Activated naive CD4-positive, alpha-beta T cell treated with anti-CD3 and anti-CD28 coated beads, Interleukin-2, amount 10 ng/mL, durations not matched to agents 7 days and 5 days (primary cell): ENCODE measurements around the gene U2SURP.
"Not testable (repeated sequence)": the region's sequence is repeated elsewhere in the genome, so short reads cannot be mapped to it uniquely, and the experiment has no call there.

Experiments used
- CTCF ChIA-PET: fragments of 350-600 bp; sonication (Branson Sonifier 250); formaldehyde crosslinking; loops from one replicate; lab custom pipeline; 2021; ENCODE audit warnings: antibody characterized with exemption; lab: Charles Lee
- DNase-seq: peaks from one replicate; pipeline ENCODE4 v3.0.0-alpha.2; 2020
- H3K27ac Mint-ChIP-seq: one replicate; pipeline ENCODE4 v1.8.0; 2021; ENCODE audit warnings: mild to moderate bottlenecking, moderate library complexity, mixed read lengths
- H3K27me3 Mint-ChIP-seq: one replicate; pipeline ENCODE4 v1.8.0; 2021; ENCODE audit warnings: mild to moderate bottlenecking, mixed read lengths
- H3K36me3 Mint-ChIP-seq: one replicate; pipeline ENCODE4 v1.8.0; 2021; ENCODE audit warnings: mixed read lengths
- H3K4me1 Mint-ChIP-seq: one replicate; pipeline ENCODE4 v1.8.0; 2021; ENCODE audit warnings: mixed read lengths
- H3K4me3 Mint-ChIP-seq: one replicate; pipeline ENCODE4 v1.8.0; 2021; ENCODE audit warnings: mild to moderate bottlenecking, moderate library complexity, mixed read lengths
- H3K9me3 Mint-ChIP-seq: one replicate; pipeline ENCODE4 v1.8.0; 2021; ENCODE audit warnings: mixed read lengths

U2SURP gene

GRCh38 chr3:143046075-143046474, 44.7 kb downstream of the U2SURP start:
- CTCF ChIA-PET, DNase-seq, H3K4me1 Mint-ChIP-seq, H3K4me3 Mint-ChIP-seq, H3K27ac Mint-ChIP-seq, H3K9me3 Mint-ChIP-seq, H3K27me3 Mint-ChIP-seq: not testable (repeated sequence)
- peaks cover 37% of the 10 kb centered on the region for H3K36me3 Mint-ChIP-seq

- no peak overlapping the region for H3K4me3 Mint-ChIP-seq
- DNase-seq, result no peak
- H3K36me3 Mint-ChIP-seq, result peaks cover 51% of the 10 kb centered on the region
- CTCF ChIA-PET, result no interaction called here
- peak overlapping the region; percentile 15 for H3K27ac Mint-ChIP-seq
- H3K4me1 Mint-ChIP-seq, result no peaks in the 10 kb centered on the region
- H3K9me3 Mint-ChIP-seq, result no peaks in the 10 kb centered on the region
- H3K27me3 Mint-ChIP-seq, result no peaks in the 10 kb centered on the region
These were observed 52.6 kb downstream of the U2SURP start for GRCh38 chr3:143054011-143054410.

GRCh38 chr3:143056372-143056771, 55.0 kb downstream of the U2SURP start:
- H3K4me3 Mint-ChIP-seq, result no peak overlapping the region
- H3K27me3 Mint-ChIP-seq, result no peaks in the 10 kb centered on the region
- DNase-seq, result no peak
- H3K27ac Mint-ChIP-seq, result no peak overlapping the region
- peaks cover 14% of the 10 kb centered on the region for H3K4me1 Mint-ChIP-seq
- CTCF ChIA-PET, result no interaction called here
- peaks cover 48% of the 10 kb centered on the region for H3K36me3 Mint-ChIP-seq
- no peaks in the 10 kb centered on the region for H3K9me3 Mint-ChIP-seq

GRCh38 chr3:143060906-143061305, 59.5 kb downstream of the U2SURP start:
- Mint-ChIP-seq H3K9me3 (no peaks in the 10 kb centered on the region), H3K4me1 (peaks cover 19% of the 10 kb centered on the region), H3K27ac (no peak overlapping the region), H3K4me3 (no peak overlapping the region), H3K27me3 (no peaks in the 10 kb centered on the region), H3K36me3 (peaks cover 42% of the 10 kb centered on the region)
- no peak for DNase-seq
- CTCF ChIA-PET, result no interaction called here

GRCh38 chr3:143063018-143063417, 61.6 kb downstream of the U2SURP start:
- Mint-ChIP-seq H3K9me3 (no peaks in the 10 kb centered on the region), H3K4me3 (no peak overlapping the region), H3K27ac (no peak overlapping the region), H3K36me3 (peaks cover 28% of the 10 kb centered on the region), H3K4me1 (peaks cover 19% of the 10 kb centered on the region), H3K27me3 (no peaks in the 10 kb centered on the region)
- CTCF ChIA-PET, result no interaction called here
- no peak for DNase-seq

GRCh38 chr3:143064777-143065176, 63.4 kb downstream of the U2SURP start:
- peaks cover 18% of the 10 kb centered on the region for H3K36me3 Mint-ChIP-seq
- no peaks in the 10 kb centered on the region for H3K27me3 Mint-ChIP-seq
- no peaks in the 10 kb centered on the region for H3K9me3 Mint-ChIP-seq
- no peak overlapping the region for H3K27ac Mint-ChIP-seq
- H3K4me1 Mint-ChIP-seq, result peaks cover 19% of the 10 kb centered on the region
- no peak overlapping the region for H3K4me3 Mint-ChIP-seq
- DNase-seq, result no peak
- CTCF ChIA-PET, result no interaction called here

- CTCF ChIA-PET, result no interaction called here
- no peaks in the 10 kb centered on the region for H3K9me3 Mint-ChIP-seq
- no peak for DNase-seq
- no peak overlapping the region for H3K27ac Mint-ChIP-seq
- H3K4me3 Mint-ChIP-seq, result no peak overlapping the region
- H3K4me1 Mint-ChIP-seq, result peaks cover 14% of the 10 kb centered on the region
- no peaks in the 10 kb centered on the region for H3K27me3 Mint-ChIP-seq
- H3K36me3 Mint-ChIP-seq, result peaks cover 18% of the 10 kb centered on the region
These were observed 64.0 kb downstream of the U2SURP start for GRCh38 chr3:143065364-143065763.

GRCh38 chr3:143066033-143066432, 64.7 kb downstream of the U2SURP start:
- Mint-ChIP-seq H3K27ac (no peak overlapping the region), H3K4me1 (peaks cover 7% of the 10 kb centered on the region), H3K36me3 (peaks cover 16% of the 10 kb centered on the region), H3K27me3 (no peaks in the 10 kb centered on the region), H3K4me3 (no peak overlapping the region), H3K9me3 (no peaks in the 10 kb centered on the region)
- DNase-seq, result no peak
- CTCF ChIA-PET, result no interaction called here

- H3K27me3 Mint-ChIP-seq, result peaks cover 5% of the 10 kb centered on the region
- H3K4me3 Mint-ChIP-seq, result no peak overlapping the region
- H3K27ac Mint-ChIP-seq, result no peak overlapping the region
- no peaks in the 10 kb centered on the region for H3K9me3 Mint-ChIP-seq
- no peaks in the 10 kb centered on the region for H3K4me1 Mint-ChIP-seq
- DNase-seq, result no peak
- H3K36me3 Mint-ChIP-seq, result peaks cover 9% of the 10 kb centered on the region
- CTCF ChIA-PET, result interaction anchor here (0.7 kb wide), 1 partner anchor 14 kb away, joined by 4 read pairs; no protein-coding TSS in a partner anchor
These were observed 65.8 kb downstream of the U2SURP start for GRCh38 chr3:143067201-143067600.

- CTCF ChIA-PET, result interaction anchor here (0.7 kb wide), 1 partner anchor 13 kb away, joined by 4 read pairs; no protein-coding TSS in a partner anchor
- Mint-ChIP-seq H3K36me3 (peaks cover 1% of the 10 kb centered on the region), H3K9me3 (no peaks in the 10 kb centered on the region), H3K27ac (no peak overlapping the region), H3K27me3 (peaks cover 5% of the 10 kb centered on the region), H3K4me3 (no peak overlapping the region), H3K4me1 (no peaks in the 10 kb centered on the region)
- no peak for DNase-seq
These were observed 66.7 kb downstream of the U2SURP start for GRCh38 chr3:143068059-143068458.

GRCh38 chr3:143070977-143071551, 69.7 kb downstream of the U2SURP start:
- Mint-ChIP-seq H3K9me3 (no peaks in the 10 kb centered on the region), H3K4me3 (no peak overlapping the region), H3K27me3 (peaks cover 8% of the 10 kb centered on the region), H3K36me3 (no peaks in the 10 kb centered on the region), H3K27ac (no peak overlapping the region), H3K4me1 (no peaks in the 10 kb centered on the region)
- CTCF ChIA-PET, result interaction anchor here (1.1 kb wide), 1 partner anchor 31 kb away, joined by 3 read pairs; no protein-coding TSS in a partner anchor
- no peak for DNase-seq

GRCh38 chr3:143071776-143072175, 70.4 kb downstream of the U2SURP start:
- CTCF ChIA-PET, result interaction anchor here (0.5 to 1.1 kb wide), 2 partner anchors 31 to 573 kb away, joined by 3 to 4 read pairs; no protein-coding TSS in a partner anchor

GRCh38 chr3:143072298-143073020, 71.1 kb downstream of the U2SURP start:
- DNase-seq, H3K4me1 Mint-ChIP-seq, H3K9me3 Mint-ChIP-seq, H3K4me3 Mint-ChIP-seq, H3K27ac Mint-ChIP-seq, H3K27me3 Mint-ChIP-seq, H3K36me3 Mint-ChIP-seq: not testable (repeated sequence)
- CTCF ChIA-PET, result interaction anchor here (0.5 kb wide), 1 partner anchor 572 kb away, joined by 4 read pairs; no protein-coding TSS in a partner anchor

More at GRCh38 chr3:143071776-143072175, 70.4 kb downstream of the U2SURP start:
- H3K27ac Mint-ChIP-seq, result no peak overlapping the region
- no peaks in the 10 kb centered on the region for H3K9me3 Mint-ChIP-seq
- H3K4me1 Mint-ChIP-seq, result no peaks in the 10 kb centered on the region
- H3K36me3 Mint-ChIP-seq, result no peaks in the 10 kb centered on the region
- DNase-seq, result no peak
- no peak overlapping the region for H3K4me3 Mint-ChIP-seq
- H3K27me3 Mint-ChIP-seq, result peaks cover 8% of the 10 kb centered on the region

- H3K27ac Mint-ChIP-seq, H3K36me3 Mint-ChIP-seq, H3K4me1 Mint-ChIP-seq, H3K27me3 Mint-ChIP-seq, DNase-seq, H3K9me3 Mint-ChIP-seq, CTCF ChIA-PET, H3K4me3 Mint-ChIP-seq: not testable (repeated sequence)
These were observed 72.2 kb downstream of the U2SURP start for GRCh38 chr3:143073541-143073940.

- H3K27me3 Mint-ChIP-seq, H3K4me1 Mint-ChIP-seq, H3K9me3 Mint-ChIP-seq, H3K4me3 Mint-ChIP-seq, H3K36me3 Mint-ChIP-seq, DNase-seq, CTCF ChIA-PET, H3K27ac Mint-ChIP-seq: not testable (repeated sequence)
These were observed 72.6 kb downstream of the U2SURP start for GRCh38 chr3:143073983-143074382.
